HepG2 (cell line): Measurements from ENCODE around the gene ARHGEF40. TPM values are rescaled to one million over a fixed set of nuclear protein-coding genes. Genes with fewer than 3 reads are reported as not detected.

ENCODE experiments used
- AGO1 ChIP-seq: fragments of 200-400 bp; formaldehyde crosslinking; IDR thresholded peaks from 2 replicates; pipeline ENCODE4 v1.6.1; 2017; ENCODE audit warnings: mild to moderate bottlenecking, low read depth, low read length, moderate library complexity; ENCODE audit not compliant: poor library complexity, severe bottlenecking
- CSRNP2 ChIP-seq: sonication (generic); formaldehyde crosslinking; conservative IDR thresholded peaks from 2 replicates; pipeline ENCODE4 v1.8.0; 2022; ENCODE audit warnings: low read depth, missing genetic modification reagents
- ETV5 ChIP-seq: IDR thresholded peaks from 2 replicates; pipeline ENCODE4 v1.6.1; 2018; ENCODE audit warnings: missing biosample characterization, missing genetic modification reagents, inconsistent platforms, borderline replicate concordance
- FOSL1 ChIP-seq: sonication (generic); formaldehyde crosslinking; IDR thresholded peaks from 2 replicates; pipeline ENCODE4 v1.9.0; 2021; ENCODE audit warnings: missing genetic modification reagents, borderline replicate concordance
- MTA3 ChIP-seq: sonication (generic); formaldehyde crosslinking; IDR thresholded peaks from 2 replicates; pipeline ENCODE4 v1.4.0; 2020; ENCODE audit warnings: missing genetic modification reagents
- RXRB ChIP-seq: IDR thresholded peaks from 2 replicates; pipeline ENCODE4 v1.6.1; 2016; ENCODE audit warnings: borderline replicate concordance, missing genetic modification reagents, missing compliant biosample characterization
- SNAI1 ChIP-seq: sonication (generic); formaldehyde crosslinking; IDR thresholded peaks from 2 replicates; pipeline ENCODE4 v1.5.0; 2020; ENCODE audit warnings: mild to moderate bottlenecking, missing genetic modification reagents, borderline replicate concordance
- TAF1 ChIP-seq: sonication (generic); formaldehyde crosslinking; IDR thresholded peaks from 2 replicates; pipeline ENCODE4 v1.4.0; 2020; ENCODE audit warnings: missing genetic modification reagents
- TBL1XR1 ChIP-seq: fragments of 150-350 bp; IDR thresholded peaks from 2 replicates; pipeline ENCODE4 v1.6.1; 2014; ENCODE audit warnings: borderline replicate concordance, low read length; ENCODE audit not compliant: partially characterized antibody
- TCF7L2 ChIP-seq: IDR thresholded peaks from 2 replicates; pipeline ENCODE4 v1.6.1; 2011; ENCODE audit warnings: mild to moderate bottlenecking, low read depth, low read length, moderate library complexity
- ZBTB14 ChIP-seq: sonication (generic); formaldehyde crosslinking; IDR thresholded peaks from 2 replicates; pipeline ENCODE4 v1.4.0; 2020; ENCODE audit warnings: missing genetic modification reagents
- ZBTB38 ChIP-seq: sonication (generic); formaldehyde crosslinking; IDR thresholded peaks from 2 replicates; pipeline ENCODE4 v1.5.1; 2020; ENCODE audit warnings: mild to moderate bottlenecking, missing genetic modification reagents
- ZNF20 ChIP-seq: sonication (generic); formaldehyde crosslinking; IDR thresholded peaks from 2 replicates; pipeline ENCODE4 v1.4.0; 2020; ENCODE audit warnings: mild to moderate bottlenecking, moderate library complexity, missing genetic modification reagents
- ZNF280D ChIP-seq: sonication (generic); formaldehyde crosslinking; IDR thresholded peaks from 2 replicates; pipeline ENCODE4 v1.5.1; 2020; ENCODE audit warnings: mild to moderate bottlenecking, missing genetic modification reagents
- ZNF710 ChIP-seq: sonication (generic); formaldehyde crosslinking; IDR thresholded peaks from 2 replicates; pipeline ENCODE4 v1.5.0; 2020; ENCODE audit warnings: mild to moderate bottlenecking, missing genetic modification reagents, borderline replicate concordance
- ZNF746 ChIP-seq: sonication (generic); formaldehyde crosslinking; IDR thresholded peaks from 2 replicates; pipeline ENCODE4 v1.8.0; 2022; ENCODE audit warnings: mild to moderate bottlenecking, missing genetic modification reagents
- polyA plus RNA-seq, 8 experiments: library from polyadenylated mRNA; depleted of rRNA in 3 of 8; stranded (reverse) in 7 of 8; unstranded in 1 of 8; fragments of >200 nt; fragmentation: Illumina TruSeq in 4 of 8; extraction: Trizol in 4 of 8; gene quantifications; 2 replicates each; pipeline versions ENCODE4 v1.2.1 to v1.2.3, GENCODE V29; 2011 to 2016; ENCODE audit warnings: low read depth in 4 of 8, missing spikeins in 1 of 8, mixed read lengths in 1 of 8; ENCODE audit not compliant: insufficient read depth in 1 of 8
- total RNA-seq, 5 experiments: library from RNA; depleted of rRNA; stranded (reverse); fragments of >200 nt; fragmentation: Illumina TruSeq; extraction: Trizol; gene quantifications; 2 replicates each; pipeline ENCODE4 v1.2.3, GENCODE V29; 2016; ENCODE audit warnings: low read depth in 1 of 5

The ARHGEF40 gene
- total and polyA plus RNA-seq, 2 of the 13 experiments (the other 11 are each of a cell fraction or from before 2014, with no cell fraction given), result 28.1 to 78.1 TPM

- TF ChIP-seq ZNF280D (CRISPR knock-in tag) (no peak; the same call in 1 of the 2 replicates), ZBTB38 (CRISPR knock-in tag) (0 out of 2 replicates have a peak, but pooled peaks have one; percentile 73), SNAI1 (no peak; the same call in 1 of the 2 replicates), TCF7L2 (no peak), ETV5 (CRISPR knock-in tag) (0 out of 2 replicates have a peak, but pooled peaks have one; percentile 23), RXRB (CRISPR knock-in tag) (no peak), ZNF746 (peak; percentile 21; the same call in 1 of the 2 replicates), TBL1XR1 (no peak), CSRNP2 (CRISPR knock-in tag) (no peak), FOSL1 (no peak), MTA3 (CRISPR knock-in tag) (no peak), AGO1 (no peak), TAF1 (CRISPR knock-in tag) (0 out of 2 replicates have a peak, but pooled peaks have one; percentile 22), ZNF710 (CRISPR knock-in tag) (no peak; the same call in 1 of the 2 replicates), ZNF20 (no peak), ZBTB14 (no peak)
Measured at GRCh38 chr14:21068521-21069387, 1.4 kb upstream of the ARHGEF40 start (continued).
